ENCODE data around the gene OR5C1. TPM values are rescaled to one million over a fixed set of nuclear protein-coding genes. Genes with fewer than 3 reads are reported as not detected.

OR5C1 gene
- total and polyA plus RNA-seq, 4 donors: not detected

GRCh38 chr9:122807271-122807900 lies 18.7 kb downstream of the OR5C1 start:
- no peak overlapping the region for H3K27ac ChIP-seq (ENCODE audit: low read depth in 1 of 2, low read length in 2 of 2)
- no peaks in the 10 kb centered on the region for H3K27me3 ChIP-seq (ENCODE audit: control insufficient read depth in 4 of 4, insufficient read depth in 4 of 4, low read length in 3 of 4)
- H3K9ac ChIP-seq (ENCODE audit: low read depth in 1 of 2, low read length in 2 of 2): no peak overlapping the region
- WGBS: 86% methylated on average over 1 of the region's 1 CpG
- H3K36me3 ChIP-seq (ENCODE audit: control insufficient read depth in 4 of 4, insufficient read depth in 3 of 4, low read depth in 1 of 4, low read length in 3 of 4): no peaks in the 10 kb centered on the region
- H3K4me3 ChIP-seq (ENCODE audit: low read depth in 1 of 3, low read length in 3 of 3): no peak overlapping the region
- H3K9me3 ChIP-seq (ENCODE audit: control insufficient read depth in 4 of 4, low read length in 3 of 4): no peaks in the 10 kb centered on the region
- DNase-seq (ENCODE audit: low spot score): no peak
- H3K4me1 ChIP-seq (ENCODE audit: control insufficient read depth in 4 of 4, insufficient read depth in 4 of 4, low read length in 3 of 4): peaks cover 0 to 5% (median 0%) of the 10 kb centered on the region in 4 donors
- TF ChIP-seq EGR1 (IDR thresholded peaks at IDR 0.05; ENCODE audit: low read depth in 2 of 2) (no peak), FOXA1 (IDR thresholded peaks at IDR 0.05) (no peak), HNF4G (IDR thresholded peaks at IDR 0.05) (no peak), ATF3 (IDR thresholded peaks at IDR 0.05) (no peak), TAF1 (conservative IDR thresholded peaks at IDR 0.05) (no peak), JUND (IDR thresholded peaks at IDR 0.05) (no peak), MAX (IDR thresholded peaks at IDR 0.05) (no peak), SP1 (IDR thresholded peaks at IDR 0.05) (no peak), YY1 (IDR thresholded peaks at IDR 0.05) (no peak), ZBTB33 (IDR thresholded peaks at IDR 0.05) (no peak), HNF4A (conservative IDR thresholded peaks at IDR 0.05) (no peak), RAD21 (IDR thresholded peaks at IDR 0.05) (no peak), GABPA (IDR thresholded peaks at IDR 0.05 in 1 of 2, conservative IDR thresholded peaks at IDR 0.05 in 1 of 2) (no peak), FOXA2 (IDR thresholded peaks at IDR 0.05) (no peak), RXRA (IDR thresholded peaks at IDR 0.05) (no peak)
- TF ChIP-seq, protein P1, sequence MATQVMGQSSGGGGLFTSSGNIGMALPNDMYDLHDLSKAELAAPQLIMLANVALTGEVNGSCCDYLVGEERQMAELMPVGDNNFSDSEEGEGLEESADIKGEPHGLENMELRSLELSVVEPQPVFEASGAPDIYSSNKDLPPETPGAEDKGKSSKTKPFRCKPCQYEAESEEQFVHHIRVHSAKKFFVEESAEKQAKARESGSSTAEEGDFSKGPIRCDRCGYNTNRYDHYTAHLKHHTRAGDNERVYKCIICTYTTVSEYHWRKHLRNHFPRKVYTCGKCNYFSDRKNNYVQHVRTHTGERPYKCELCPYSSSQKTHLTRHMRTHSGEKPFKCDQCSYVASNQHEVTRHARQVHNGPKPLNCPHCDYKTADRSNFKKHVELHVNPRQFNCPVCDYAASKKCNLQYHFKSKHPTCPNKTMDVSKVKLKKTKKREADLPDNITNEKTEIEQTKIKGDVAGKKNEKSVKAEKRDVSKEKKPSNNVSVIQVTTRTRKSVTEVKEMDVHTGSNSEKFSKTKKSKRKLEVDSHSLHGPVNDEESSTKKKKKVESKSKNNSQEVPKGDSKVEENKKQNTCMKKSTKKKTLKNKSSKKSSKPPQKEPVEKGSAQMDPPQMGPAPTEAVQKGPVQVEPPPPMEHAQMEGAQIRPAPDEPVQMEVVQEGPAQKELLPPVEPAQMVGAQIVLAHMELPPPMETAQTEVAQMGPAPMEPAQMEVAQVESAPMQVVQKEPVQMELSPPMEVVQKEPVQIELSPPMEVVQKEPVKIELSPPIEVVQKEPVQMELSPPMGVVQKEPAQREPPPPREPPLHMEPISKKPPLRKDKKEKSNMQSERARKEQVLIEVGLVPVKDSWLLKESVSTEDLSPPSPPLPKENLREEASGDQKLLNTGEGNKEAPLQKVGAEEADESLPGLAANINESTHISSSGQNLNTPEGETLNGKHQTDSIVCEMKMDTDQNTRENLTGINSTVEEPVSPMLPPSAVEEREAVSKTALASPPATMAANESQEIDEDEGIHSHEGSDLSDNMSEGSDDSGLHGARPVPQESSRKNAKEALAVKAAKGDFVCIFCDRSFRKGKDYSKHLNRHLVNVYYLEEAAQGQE (IDR thresholded peaks at IDR 0.05): no peak
- TF ChIP-seq, protein P2, sequence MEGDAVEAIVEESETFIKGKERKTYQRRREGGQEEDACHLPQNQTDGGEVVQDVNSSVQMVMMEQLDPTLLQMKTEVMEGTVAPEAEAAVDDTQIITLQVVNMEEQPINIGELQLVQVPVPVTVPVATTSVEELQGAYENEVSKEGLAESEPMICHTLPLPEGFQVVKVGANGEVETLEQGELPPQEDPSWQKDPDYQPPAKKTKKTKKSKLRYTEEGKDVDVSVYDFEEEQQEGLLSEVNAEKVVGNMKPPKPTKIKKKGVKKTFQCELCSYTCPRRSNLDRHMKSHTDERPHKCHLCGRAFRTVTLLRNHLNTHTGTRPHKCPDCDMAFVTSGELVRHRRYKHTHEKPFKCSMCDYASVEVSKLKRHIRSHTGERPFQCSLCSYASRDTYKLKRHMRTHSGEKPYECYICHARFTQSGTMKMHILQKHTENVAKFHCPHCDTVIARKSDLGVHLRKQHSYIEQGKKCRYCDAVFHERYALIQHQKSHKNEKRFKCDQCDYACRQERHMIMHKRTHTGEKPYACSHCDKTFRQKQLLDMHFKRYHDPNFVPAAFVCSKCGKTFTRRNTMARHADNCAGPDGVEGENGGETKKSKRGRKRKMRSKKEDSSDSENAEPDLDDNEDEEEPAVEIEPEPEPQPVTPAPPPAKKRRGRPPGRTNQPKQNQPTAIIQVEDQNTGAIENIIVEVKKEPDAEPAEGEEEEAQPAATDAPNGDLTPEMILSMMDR (IDR thresholded peaks at IDR 0.05; ENCODE audit: low read depth, low read length, missing input control): no peak

All from liver (tissue), 9 donors.